ENCODE measurements around the gene TIGD6.
"Not testable (repeated sequence)": the region's sequence is repeated elsewhere in the genome, so short reads cannot be mapped to it uniquely, and the experiment has no call there.

TIGD6 gene

GRCh38 chr5:150000256-150000989 is at the start of gene TIGD6, which contains the start of gene HMGXB3:
Gene TIGD6, minus strand, starts transcription at chr5:150000654. Its CDS starts 4,306 bp downstream, at chr5:149996348.
Gene HMGXB3, plus strand, starts transcription at chr5:150000739. Its CDS starts 4,114 bp downstream, at chr5:150004853.
- Mint-ChIP-seq H3K9me3 (no peaks in the 10 kb centered on the region), H3K27me3 (no peaks in the 10 kb centered on the region), H3K4me1 (peaks cover 31 to 48% of the 10 kb centered on the region in 2 donors), H3K36me3 (peaks cover 21 to 35% of the 10 kb centered on the region in 2 donors), H3K27ac (peak within 1 kb of the TSS; percentile 97), H3K4me3 (peak within 1 kb of the TSS; percentile 85 to 90)
- ATAC-seq (replicated peaks): peak; percentile 93 to 94
- peak; percentile 96 for DNase-seq

- H3K4me3 Mint-ChIP-seq: no peak overlapping the region
- no peak overlapping the region for H3K27ac Mint-ChIP-seq
- ATAC-seq (replicated peaks) (no peak), DNase-seq (no peak)
- H3K36me3 Mint-ChIP-seq: peaks cover 65 to 82% of the 10 kb centered on the region in 2 donors
- H3K4me1 Mint-ChIP-seq: peaks cover 7 to 29% of the 10 kb centered on the region in 2 donors
- no peaks in the 10 kb centered on the region for H3K27me3 Mint-ChIP-seq
- H3K9me3 Mint-ChIP-seq: no peaks in the 10 kb centered on the region
Measured at GRCh38 chr5:150046031-150046430, 45.6 kb upstream of the TIGD6 start.

- peaks cover 7 to 29% of the 10 kb centered on the region in 2 donors for H3K4me1 Mint-ChIP-seq
- H3K4me3 Mint-ChIP-seq: no peak overlapping the region
- H3K27me3 Mint-ChIP-seq: no peaks in the 10 kb centered on the region
- peak in 1 of 2 donors; percentile 29 for ATAC-seq (replicated peaks)
- H3K9me3 Mint-ChIP-seq: no peaks in the 10 kb centered on the region
- DNase-seq: no peak
- no peak overlapping the region for H3K27ac Mint-ChIP-seq
- H3K36me3 Mint-ChIP-seq: peaks cover 66 to 83% of the 10 kb centered on the region in 2 donors
Measured at GRCh38 chr5:150045549-150045948, 45.1 kb upstream of the TIGD6 start.

GRCh38 chr5:150044712-150045111 is 44.3 kb upstream of the TIGD6 start:
- no peak overlapping the region for H3K4me3 Mint-ChIP-seq
- no peaks in the 10 kb centered on the region for H3K27me3 Mint-ChIP-seq
- H3K9me3 Mint-ChIP-seq: no peaks in the 10 kb centered on the region
- peaks cover 7 to 23% of the 10 kb centered on the region in 2 donors for H3K4me1 Mint-ChIP-seq
- H3K36me3 Mint-ChIP-seq: peaks cover 63 to 82% of the 10 kb centered on the region in 2 donors
- H3K27ac Mint-ChIP-seq: no peak overlapping the region
- ATAC-seq (replicated peaks) (no peak), DNase-seq (no peak)

- peaks cover 7 to 19% of the 10 kb centered on the region in 2 donors for H3K4me1 Mint-ChIP-seq
- peaks cover 62 to 82% of the 10 kb centered on the region in 2 donors for H3K36me3 Mint-ChIP-seq
- no peak for ATAC-seq (replicated peaks)
Measured at GRCh38 chr5:150044329-150044681, 43.9 kb upstream of the TIGD6 start.

GRCh38 chr5:150043657-150044328 is 43.3 kb upstream of the TIGD6 start:
- Mint-ChIP-seq H3K36me3 (peaks cover 57 to 77% of the 10 kb centered on the region in 2 donors), H3K27ac (no peak overlapping the region), H3K4me1 (peaks cover 7 to 16% of the 10 kb centered on the region in 2 donors), H3K4me3 (no peak overlapping the region), H3K9me3 (no peaks in the 10 kb centered on the region), H3K27me3 (no peaks in the 10 kb centered on the region)
- ATAC-seq (replicated peaks) (no peak), DNase-seq (no peak)

More at GRCh38 chr5:150044329-150044681, 43.9 kb upstream of the TIGD6 start:
- no peak for DNase-seq
- no peaks in the 10 kb centered on the region for H3K9me3 Mint-ChIP-seq
- H3K4me3 Mint-ChIP-seq: no peak overlapping the region
- H3K27ac Mint-ChIP-seq: no peak overlapping the region
- H3K27me3 Mint-ChIP-seq: no peaks in the 10 kb centered on the region

GRCh38 chr5:150042459-150042858 is 42.0 kb upstream of the TIGD6 start:
- Mint-ChIP-seq H3K36me3 (peaks cover 55 to 77% of the 10 kb centered on the region in 2 donors), H3K4me1 (peaks cover 7 to 16% of the 10 kb centered on the region in 2 donors), H3K27me3 (no peaks in the 10 kb centered on the region), H3K9me3 (no peaks in the 10 kb centered on the region), H3K27ac (peak overlapping the region; percentile 16), H3K4me3 (no peak overlapping the region)
- DNase-seq (no peak), ATAC-seq (replicated peaks) (no peak)

DNA sequence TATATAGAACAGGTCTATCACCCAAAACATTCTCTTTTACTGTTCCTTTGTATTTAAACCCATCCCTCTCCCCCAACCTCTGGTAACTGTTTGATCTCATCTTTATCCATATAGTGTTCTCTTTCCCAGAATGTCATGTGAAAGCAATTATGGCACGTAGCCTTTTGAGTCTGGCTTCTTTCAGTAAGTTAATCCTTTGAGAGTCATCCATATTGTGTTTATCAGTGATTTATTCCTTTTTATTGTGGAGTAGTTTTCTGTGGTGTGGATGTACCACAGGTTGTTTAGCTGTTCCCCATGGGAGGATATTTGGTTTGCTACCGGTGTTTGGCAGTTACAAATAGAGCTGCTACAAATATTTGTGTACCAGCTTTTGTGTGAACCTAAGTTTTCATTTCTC is 38.1 kb upstream of the TIGD6 start:
- Mint-ChIP-seq H3K36me3 (peaks cover 48 to 78% of the 10 kb centered on the region in 2 donors), H3K9me3 (no peaks in the 10 kb centered on the region), H3K4me3 (no peak overlapping the region), H3K27ac (no peak overlapping the region), H3K27me3 (no peaks in the 10 kb centered on the region), H3K4me1 (peaks cover 19 to 32% of the 10 kb centered on the region in 2 donors)
- ATAC-seq (replicated peaks) (no peak), DNase-seq (no peak)

GRCh38 chr5:150036513-150036912 is 36.1 kb upstream of the TIGD6 start:
- DNase-seq: no peak
- Mint-ChIP-seq H3K27ac (no peak overlapping the region), H3K27me3 (no peaks in the 10 kb centered on the region), H3K36me3 (peaks cover 48 to 77% of the 10 kb centered on the region in 2 donors), H3K9me3 (no peaks in the 10 kb centered on the region), H3K4me1 (peaks cover 22 to 27% of the 10 kb centered on the region in 2 donors), H3K4me3 (no peak overlapping the region)
- ATAC-seq (replicated peaks): no peak

- peaks cover 22 to 27% of the 10 kb centered on the region in 2 donors for H3K4me1 Mint-ChIP-seq
- DNase-seq (no peak), ATAC-seq (replicated peaks) (peak; percentile 87 to 94)
- no peak overlapping the region for H3K4me3 Mint-ChIP-seq
- no peak overlapping the region for H3K27ac Mint-ChIP-seq
- no peaks in the 10 kb centered on the region for H3K27me3 Mint-ChIP-seq
- peaks cover 44 to 73% of the 10 kb centered on the region in 2 donors for H3K36me3 Mint-ChIP-seq
- no peaks in the 10 kb centered on the region for H3K9me3 Mint-ChIP-seq
Measured at GRCh38 chr5:150035139-150035895, 34.9 kb upstream of the TIGD6 start.

- ATAC-seq (replicated peaks) (no peak), DNase-seq (no peak)
- Mint-ChIP-seq H3K27me3 (no peaks in the 10 kb centered on the region), H3K4me1 (peaks cover 22 to 27% of the 10 kb centered on the region in 2 donors), H3K36me3 (peaks cover 43 to 71% of the 10 kb centered on the region in 2 donors), H3K27ac (peak overlapping the region; percentile 56), H3K9me3 (no peaks in the 10 kb centered on the region), H3K4me3 (no peak overlapping the region)
Measured at GRCh38 chr5:150034662-150035061, 34.2 kb upstream of the TIGD6 start.

- DNase-seq: no peak
- H3K27me3 Mint-ChIP-seq: no peaks in the 10 kb centered on the region
- ATAC-seq (replicated peaks): no peak
- peaks cover 22 to 27% of the 10 kb centered on the region in 2 donors for H3K4me1 Mint-ChIP-seq
- peak overlapping the region; percentile 1 for H3K27ac Mint-ChIP-seq
- no peak overlapping the region for H3K4me3 Mint-ChIP-seq
- no peaks in the 10 kb centered on the region for H3K9me3 Mint-ChIP-seq
- peaks cover 48 to 72% of the 10 kb centered on the region in 2 donors for H3K36me3 Mint-ChIP-seq
Measured at GRCh38 chr5:150033334-150033733, 32.9 kb upstream of the TIGD6 start.

- ATAC-seq (replicated peaks); H3K9me3 Mint-ChIP-seq; H3K27ac Mint-ChIP-seq; H3K27me3 Mint-ChIP-seq; H3K4me3 Mint-ChIP-seq; H3K4me1 Mint-ChIP-seq; DNase-seq: not testable (repeated sequence)
- peaks cover 46 to 60% of the 10 kb centered on the region in 2 donors for H3K36me3 Mint-ChIP-seq
Measured at GRCh38 chr5:150028047-150028446, 27.6 kb upstream of the TIGD6 start.

GRCh38 chr5:150026682-150027172 is 26.3 kb upstream of the TIGD6 start:
- no peaks in the 10 kb centered on the region for H3K9me3 Mint-ChIP-seq
- DNase-seq (no peak), ATAC-seq (replicated peaks) (no peak)
- H3K36me3 Mint-ChIP-seq: peaks cover 50 to 59% of the 10 kb centered on the region in 2 donors
- no peaks in the 10 kb centered on the region for H3K27me3 Mint-ChIP-seq
- no peak overlapping the region for H3K27ac Mint-ChIP-seq
- no peak overlapping the region for H3K4me3 Mint-ChIP-seq
- peaks cover 0 to 2% of the 10 kb centered on the region in 2 donors for H3K4me1 Mint-ChIP-seq

Measured in stimulated activated naive B cell treated with anti-CD40 and anti-IgM and Interleukin-4, amounts not matched to agents 10 μg/mL and 1 μg/mL and 100 μg/mL, for 72 hours (primary cell).